ENCODE measurements around the gene ADGRE3. TPM values are rescaled to one million over a fixed set of nuclear protein-coding genes. Genes with fewer than 3 reads are reported as not detected.

Gene ADGRE3
- total and polyA plus RNA-seq, 2 of the 8 experiments (the other 6 are each of a cell fraction or from before 2014, with no cell fraction given), result not detected

Small RNA genes lying within 50 kb of the gene (small RNA-seq; reads per million reads assigned to genes)
- gene AC022149.2 (ENCODE audit: insufficient read depth), result not detected
- not detected for gene RN7SL842P (ENCODE audit: insufficient read depth)

Other genes starting within 250 kb of the ADGRE3 start
- 161 and 162 TPM in 2 replicates for gene PKN1, start 241.5 kb downstream of the ADGRE3 start, total RNA-seq (2021; fragmentation: NEBNext Ultra II Directional; extraction: Animal tissue kit (Norgen Biotek cat#: 25700))
- gene PKN1, start 241.5 kb downstream of the ADGRE3 start, polyA plus RNA-seq (2011; rRNA removed), result 65.2 and 109 TPM in 2 replicates
- gene PTGER1, start 199.5 kb downstream of the ADGRE3 start, total RNA-seq (2021; fragmentation: NEBNext Ultra II Directional; extraction: Animal tissue kit (Norgen Biotek cat#: 25700)), result 0.38 and 0.41 TPM in 2 replicates
- 0.20 and 0.30 TPM in 2 replicates for gene PTGER1, start 199.5 kb downstream of the ADGRE3 start, polyA plus RNA-seq (2011; rRNA removed)
- gene GIPC1, start 178.7 kb downstream of the ADGRE3 start, total RNA-seq (2021; fragmentation: NEBNext Ultra II Directional; extraction: Animal tissue kit (Norgen Biotek cat#: 25700)), result 65.6 and 68.3 TPM in 2 replicates
- gene GIPC1, start 178.7 kb downstream of the ADGRE3 start, polyA plus RNA-seq (2011; rRNA removed), result 72.0 and 100 TPM in 2 replicates
- 62.6 and 62.9 TPM in 2 replicates for gene DNAJB1, start 156.4 kb downstream of the ADGRE3 start, total RNA-seq (2021; fragmentation: NEBNext Ultra II Directional; extraction: Animal tissue kit (Norgen Biotek cat#: 25700))
- 51.7 and 64.3 TPM in 2 replicates for gene DNAJB1, start 156.4 kb downstream of the ADGRE3 start, polyA plus RNA-seq (2011; rRNA removed)
- gene TECR, start 145.2 kb downstream of the ADGRE3 start, total RNA-seq (2021; fragmentation: NEBNext Ultra II Directional; extraction: Animal tissue kit (Norgen Biotek cat#: 25700)), result 172 and 179 TPM in 2 replicates
- gene TECR, start 145.2 kb downstream of the ADGRE3 start, polyA plus RNA-seq (2011; rRNA removed), result 405 and 439 TPM in 2 replicates
- 151 and 161 TPM in 2 replicates for gene NDUFB7, start 102.8 kb downstream of the ADGRE3 start, total RNA-seq (2021; fragmentation: NEBNext Ultra II Directional; extraction: Animal tissue kit (Norgen Biotek cat#: 25700))
- 740 and 777 TPM in 2 replicates for gene NDUFB7, start 102.8 kb downstream of the ADGRE3 start, polyA plus RNA-seq (2011; rRNA removed)
- not detected in 2 replicates for gene CLEC17A, start 91.8 kb downstream of the ADGRE3 start, total RNA-seq (2021; fragmentation: NEBNext Ultra II Directional; extraction: Animal tissue kit (Norgen Biotek cat#: 25700))
- not detected in 2 replicates for gene CLEC17A, start 91.8 kb downstream of the ADGRE3 start, polyA plus RNA-seq (2011; rRNA removed)
- gene ZNF333, start 15.2 kb upstream of the ADGRE3 start, total RNA-seq (2021; fragmentation: NEBNext Ultra II Directional; extraction: Animal tissue kit (Norgen Biotek cat#: 25700)), result 7.3 and 7.5 TPM in 2 replicates
- 7.9 and 8.4 TPM in 2 replicates for gene ZNF333, start 15.2 kb upstream of the ADGRE3 start, polyA plus RNA-seq (2011; rRNA removed)
- 3.2 and 4.5 TPM in 2 replicates for gene ADGRE2, start 103.7 kb upstream of the ADGRE3 start, total RNA-seq (2021; fragmentation: NEBNext Ultra II Directional; extraction: Animal tissue kit (Norgen Biotek cat#: 25700))
- 2.0 and 3.7 TPM in 2 replicates for gene ADGRE2, start 103.7 kb upstream of the ADGRE3 start, polyA plus RNA-seq (2011; rRNA removed)
- not detected in 2 replicates for gene OR7A5, start 160.3 kb upstream of the ADGRE3 start, total RNA-seq (2021; fragmentation: NEBNext Ultra II Directional; extraction: Animal tissue kit (Norgen Biotek cat#: 25700))
- not detected in 2 replicates for gene OR7A5, start 160.3 kb upstream of the ADGRE3 start, polyA plus RNA-seq (2011; rRNA removed)
- gene OR7C1, start 160.3 kb upstream of the ADGRE3 start, total RNA-seq (2021; fragmentation: NEBNext Ultra II Directional; extraction: Animal tissue kit (Norgen Biotek cat#: 25700)), result not detected in 2 replicates
- not detected in 2 replicates for gene OR7C1, start 160.3 kb upstream of the ADGRE3 start, polyA plus RNA-seq (2011; rRNA removed)
- gene OR7A10, start 174.1 kb upstream of the ADGRE3 start, total RNA-seq (2021; fragmentation: NEBNext Ultra II Directional; extraction: Animal tissue kit (Norgen Biotek cat#: 25700)), result not detected in 2 replicates
- gene OR7A10, start 174.1 kb upstream of the ADGRE3 start, polyA plus RNA-seq (2011; rRNA removed), result not detected in 2 replicates
- not detected in 2 replicates for gene OR7A17, start 211.3 kb upstream of the ADGRE3 start, total RNA-seq (2021; fragmentation: NEBNext Ultra II Directional; extraction: Animal tissue kit (Norgen Biotek cat#: 25700))
- gene OR7A17, start 211.3 kb upstream of the ADGRE3 start, polyA plus RNA-seq (2011; rRNA removed), result not detected in 2 replicates